GM18519 (cell line): ENCODE data around the gene SH3BP1.

Experiments used
- ATAC-seq: cut with Tn5 transposase; IDR thresholded peaks from one replicate; pipeline ENCODE4 v1.9.1; 2021; ENCODE audit warnings: mild to moderate bottlenecking, moderate library complexity; ENCODE audit not compliant: unreplicated experiment, low FRiP score

SH3BP1 gene

GRCh38 chr22:37611207-37611606 lies 28.3 kb upstream of the SH3BP1 start:
- no peak for ATAC-seq

GRCh38 chr22:37616201-37617083 lies 23.0 kb upstream of the SH3BP1 start:
- ATAC-seq: no peak

GRCh38 chr22:37617431-37617830 lies 22.0 kb upstream of the SH3BP1 start:
- ATAC-seq: no peak

DNA sequence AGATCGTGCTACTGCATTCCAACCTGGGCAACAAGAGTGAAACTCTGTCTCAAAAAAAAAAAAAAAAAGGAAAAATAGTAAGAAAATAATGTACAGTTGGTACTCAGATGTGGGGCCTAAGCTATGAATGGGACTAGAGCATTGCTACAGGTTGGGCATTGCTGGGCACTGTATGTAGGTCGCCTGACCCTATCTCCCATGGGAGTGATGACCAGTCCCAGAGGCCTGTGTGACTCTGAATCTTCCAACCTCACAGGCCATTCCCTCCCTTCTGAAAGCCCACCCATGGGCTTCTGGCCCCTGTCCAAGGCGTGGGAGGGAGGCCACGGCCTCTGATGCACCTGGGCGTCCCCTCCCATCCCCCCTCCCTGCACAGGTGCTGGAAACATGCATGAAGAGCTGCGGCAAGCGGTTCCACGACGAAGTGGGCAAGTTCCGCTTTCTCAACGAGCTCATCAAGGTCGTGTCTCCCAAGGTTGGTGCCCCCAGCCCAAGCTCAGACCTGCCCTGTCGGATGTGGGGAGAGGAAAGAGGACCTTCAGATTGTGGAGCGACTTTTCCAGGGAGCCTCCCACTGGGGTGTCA lies 21.3 kb upstream of the SH3BP1 start:
- no peak for ATAC-seq

GRCh38 chr22:37618674-37619073 lies 20.8 kb upstream of the SH3BP1 start:
- no peak for ATAC-seq

DNA sequence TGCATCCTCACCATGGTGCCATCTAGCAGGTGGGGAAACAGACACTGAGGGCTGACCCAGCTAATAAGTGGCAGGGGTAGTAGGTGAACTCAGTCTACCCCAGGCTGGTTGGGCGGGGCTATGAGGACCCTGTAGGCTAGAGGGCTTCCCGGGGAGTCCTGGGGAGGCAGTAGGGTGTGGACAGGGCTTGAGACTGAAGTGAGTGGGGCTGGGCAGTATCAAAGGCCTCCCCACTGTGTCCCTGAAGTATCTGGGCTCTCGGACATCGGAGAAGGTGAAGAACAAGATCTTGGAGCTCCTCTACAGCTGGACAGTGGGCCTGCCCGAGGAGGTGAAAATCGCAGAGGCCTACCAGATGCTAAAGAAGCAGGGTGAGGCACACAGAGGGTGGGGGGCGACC lies 19.5 kb upstream of the SH3BP1 start:
- ATAC-seq: no peak

- ATAC-seq: no peak
Measured at GRCh38 chr22:37621352-37621860, 18.1 kb upstream of the SH3BP1 start.

GRCh38 chr22:37623075-37624016 lies 16.1 kb upstream of the SH3BP1 start:
- no peak for ATAC-seq

GRCh38 chr22:37624017-37624365 lies 15.5 kb upstream of the SH3BP1 start:
- no peak for ATAC-seq

GRCh38 chr22:37624876-37625275 lies 14.6 kb upstream of the SH3BP1 start:
- no peak for ATAC-seq

GRCh38 chr22:37625737-37626136 lies 13.7 kb upstream of the SH3BP1 start:
- ATAC-seq: no peak

GRCh38 chr22:37626144-37626543 lies 13.3 kb upstream of the SH3BP1 start:
- no peak for ATAC-seq

DNA sequence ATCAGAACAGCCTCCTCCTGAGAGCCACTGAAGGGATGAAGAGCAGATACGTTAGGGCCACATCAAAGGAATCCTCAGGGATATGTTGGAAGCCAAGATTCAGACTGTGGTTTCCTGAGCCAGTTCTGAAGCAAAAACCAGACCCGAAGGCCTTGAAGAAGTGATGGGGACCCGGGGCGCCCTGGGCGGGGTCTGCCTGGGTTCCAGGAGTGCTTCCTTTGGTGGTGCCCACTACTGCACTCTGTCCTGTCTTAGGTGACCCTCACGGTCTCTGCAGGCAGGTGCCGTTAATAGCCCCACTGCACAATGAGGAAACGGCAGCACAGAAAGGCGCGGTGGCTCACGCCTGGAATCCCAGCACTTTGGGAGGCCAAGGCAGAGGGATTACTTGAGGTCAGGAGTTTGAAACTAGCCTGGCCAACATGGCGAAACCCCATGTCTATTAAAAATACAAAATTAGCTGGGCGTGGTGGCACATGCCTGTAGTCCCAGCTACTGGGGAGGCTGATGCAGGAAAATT lies 12.9 kb upstream of the SH3BP1 start:
- no peak for ATAC-seq

DNA sequence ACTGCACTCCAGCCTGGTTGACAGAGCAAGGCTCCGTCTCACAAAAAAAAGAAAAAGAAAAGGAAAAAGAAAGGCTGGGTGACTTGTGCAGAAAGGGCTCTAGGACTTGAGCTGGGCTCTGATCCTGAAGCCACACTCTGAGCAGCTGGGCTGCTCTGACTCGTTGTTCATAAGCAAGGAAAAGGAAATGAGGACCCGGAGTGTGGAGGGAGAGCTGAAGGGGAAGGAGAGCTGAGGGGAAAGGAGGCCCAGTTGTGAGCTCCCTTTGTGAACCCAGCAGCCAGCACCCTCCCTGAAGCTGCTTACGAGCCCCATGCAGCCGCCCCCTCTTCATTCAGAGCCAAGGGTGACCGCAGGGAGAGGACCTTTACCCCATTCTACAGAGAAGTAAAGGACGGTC lies 12.3 kb upstream of the SH3BP1 start:
- ATAC-seq: no peak

- no peak for ATAC-seq
Measured at GRCh38 chr22:37627545-37627944, 11.9 kb upstream of the SH3BP1 start.

GRCh38 chr22:37628830-37629229 lies 10.6 kb upstream of the SH3BP1 start:
- no peak for ATAC-seq

GRCh38 chr22:37629928-37630327 lies 9.5 kb upstream of the SH3BP1 start:
- ATAC-seq: no peak

GRCh38 chr22:37630839-37631435 lies 8.5 kb upstream of the SH3BP1 start:
- ATAC-seq: no peak

DNA sequence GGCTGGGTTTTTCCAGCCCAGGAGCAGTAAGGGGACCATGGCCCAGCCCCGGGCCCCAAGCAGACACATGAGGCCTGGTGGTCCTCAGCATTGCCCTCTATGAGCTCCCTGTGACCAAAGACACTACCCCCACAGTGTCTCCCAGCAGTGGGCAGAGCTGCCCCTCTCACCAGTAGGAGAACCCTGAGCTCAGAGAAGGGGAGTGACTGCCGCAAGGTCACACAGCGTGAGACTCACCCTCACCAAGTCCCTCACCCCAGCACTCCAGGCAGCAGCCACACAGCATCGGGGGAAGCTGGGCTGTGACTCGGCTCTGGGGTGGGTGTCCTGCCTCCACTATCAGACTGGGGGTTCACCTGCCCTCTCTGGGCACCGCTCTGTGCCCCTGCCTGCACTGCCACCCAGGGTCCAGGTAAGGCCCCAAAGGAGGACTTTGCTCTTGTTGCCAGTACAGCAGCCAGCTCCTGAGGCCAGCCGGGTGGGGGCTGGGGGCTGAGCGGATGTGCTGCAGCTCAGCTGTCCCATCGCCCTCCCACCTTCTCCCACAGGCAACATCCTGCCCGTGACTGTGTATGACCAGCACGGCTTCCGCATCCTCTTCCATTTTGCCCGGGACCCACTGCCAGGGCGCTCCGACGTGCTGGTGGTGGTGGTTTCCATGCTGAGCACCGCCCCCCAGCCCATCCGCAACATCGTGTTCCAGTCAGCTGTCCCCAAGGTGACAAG lies 7.9 kb upstream of the SH3BP1 start:
- ATAC-seq: no peak
